ENCODE measurements around the gene RHO. TPM values are rescaled to one million over a fixed set of nuclear protein-coding genes. Genes with fewer than 3 reads are reported as not detected.
A peak's percentile ranks its signal among the peaks of the same experiment; 100 is the strongest.
"Not testable (repeated sequence)": the region's sequence is repeated elsewhere in the genome, so short reads cannot be mapped to it uniquely, and the experiment has no call there.

Gene RHO
- total RNA-seq, 2 donors from 2014 or later: not detected

DNA sequence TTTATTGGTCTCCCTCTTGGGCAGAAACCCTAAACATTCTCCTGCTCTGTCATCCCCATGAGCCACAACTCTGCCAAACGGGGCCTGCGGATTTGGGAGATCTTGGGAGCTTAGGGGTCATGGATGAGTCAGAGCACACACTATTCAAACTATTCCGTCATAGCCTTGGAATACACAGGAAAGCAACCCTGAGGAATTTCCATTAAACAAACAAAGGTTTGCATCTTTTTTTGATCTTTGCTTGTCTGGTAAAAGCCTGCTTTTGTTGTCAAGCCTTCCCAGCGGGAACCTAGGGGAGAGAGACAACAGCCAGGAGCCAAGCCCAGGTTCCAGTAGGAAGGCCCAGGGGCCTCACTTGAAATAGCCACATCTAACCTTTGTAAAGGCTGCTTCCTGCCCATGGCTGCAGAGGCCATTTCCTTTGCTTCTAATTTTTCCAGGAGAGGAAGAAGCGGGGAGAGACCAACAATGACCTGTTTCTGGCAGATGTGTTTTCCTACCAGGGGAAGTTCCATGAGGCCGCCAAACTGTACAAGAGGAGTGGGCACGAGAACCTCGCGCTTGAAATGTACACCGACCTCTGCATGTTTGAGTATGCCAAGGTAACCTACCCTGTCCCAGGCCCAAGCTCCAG, 33.3 kb upstream of the RHO start:
- DNase-seq (ENCODE audit: low spot score in 2 of 2); ATAC-seq; H3K9me3 Mint-ChIP-seq; H3K36me3 Mint-ChIP-seq; H3K27ac Mint-ChIP-seq: not testable (repeated sequence)

- not testable (repeated sequence) for DNase-seq (ENCODE audit: low spot score in 2 of 2); ATAC-seq; H3K36me3 Mint-ChIP-seq; H3K9me3 Mint-ChIP-seq
- peak overlapping the region in 1 of 2 donors; percentile 36 for H3K27ac Mint-ChIP-seq
Measured at GRCh38 chr3:129497876-129498275, 30.6 kb upstream of the RHO start.

DNA sequence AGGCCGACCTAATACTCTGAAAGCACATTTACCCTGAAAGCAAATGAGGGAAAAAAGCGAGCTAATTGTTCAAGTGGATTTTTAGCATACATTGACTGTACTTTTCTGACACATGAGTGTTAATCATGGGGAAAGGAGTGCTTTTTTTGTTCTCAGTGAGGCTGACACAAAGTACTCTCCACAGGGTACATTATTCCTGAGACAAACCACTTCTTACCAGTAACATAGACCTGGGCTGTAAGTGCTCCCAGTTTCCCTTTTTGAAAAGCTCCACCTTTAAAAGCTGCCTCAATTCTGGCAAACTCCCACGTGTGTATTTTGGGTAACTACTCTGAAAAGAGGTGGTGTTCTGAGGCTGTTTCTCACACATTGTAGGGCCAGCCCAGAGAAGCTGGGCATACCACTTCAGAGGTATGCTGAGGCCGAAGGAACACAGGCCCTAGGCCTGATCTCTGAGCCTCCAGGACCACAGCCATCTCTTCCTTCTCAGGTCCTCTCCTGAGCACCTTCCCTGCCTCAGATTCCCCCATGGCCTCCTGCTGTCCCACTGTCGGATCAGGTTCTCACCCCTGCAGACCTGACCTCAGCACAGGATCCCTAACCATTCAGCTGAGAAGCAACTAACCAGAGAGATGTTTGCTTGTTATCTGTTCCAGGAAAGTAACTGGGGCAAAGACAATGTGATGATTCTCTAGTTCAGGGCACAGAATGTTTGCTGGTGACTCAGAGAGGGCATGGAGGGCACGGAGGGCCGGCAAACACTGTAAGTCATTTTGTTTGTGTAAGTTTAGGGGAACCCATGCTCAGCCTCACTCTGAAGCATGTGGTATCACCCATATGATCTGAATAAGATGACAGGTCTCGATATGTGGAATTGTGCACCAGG, 29.6 kb upstream of the RHO start:
- not testable (repeated sequence) for H3K9me3 Mint-ChIP-seq; H3K27ac Mint-ChIP-seq; H3K36me3 Mint-ChIP-seq; ATAC-seq; DNase-seq (ENCODE audit: low spot score in 2 of 2)

DNA sequence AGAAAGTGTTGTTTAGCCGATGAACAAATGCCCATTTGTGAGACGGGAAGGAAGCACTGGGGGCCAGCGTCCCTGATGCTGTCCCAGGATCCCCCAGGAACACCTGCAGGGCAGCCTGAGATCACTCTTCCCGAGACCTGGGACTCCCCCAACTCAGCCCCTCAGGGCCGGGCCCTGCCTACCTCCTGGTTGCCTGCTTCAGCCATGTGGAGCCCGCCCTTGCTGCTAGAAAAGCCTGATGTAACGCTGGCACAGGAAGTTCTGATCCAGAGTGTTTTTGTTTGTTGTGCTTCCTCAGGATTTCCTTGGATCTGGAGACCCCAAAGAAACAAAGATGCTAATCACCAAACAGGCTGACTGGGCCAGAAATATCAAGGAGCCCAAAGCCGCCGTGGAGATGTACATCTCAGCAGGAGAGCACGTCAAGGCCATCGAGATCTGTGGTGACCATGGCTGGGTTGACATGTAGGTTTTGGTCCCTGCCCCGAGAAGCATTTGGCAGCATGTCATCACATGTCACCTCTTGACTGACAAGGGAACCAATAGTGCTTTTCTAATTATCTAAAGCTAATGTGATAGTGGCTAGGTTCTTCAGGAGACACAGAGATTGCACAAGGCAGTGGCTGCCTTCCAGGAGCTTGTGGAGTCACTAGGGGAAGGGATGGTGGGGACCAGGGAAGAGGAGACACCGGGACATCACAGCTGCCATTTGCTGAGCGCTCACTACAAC, 28.7 kb upstream of the RHO start:
- not testable (repeated sequence) for ATAC-seq; H3K27ac Mint-ChIP-seq; H3K36me3 Mint-ChIP-seq; DNase-seq (ENCODE audit: low spot score in 2 of 2); H3K9me3 Mint-ChIP-seq

DNA sequence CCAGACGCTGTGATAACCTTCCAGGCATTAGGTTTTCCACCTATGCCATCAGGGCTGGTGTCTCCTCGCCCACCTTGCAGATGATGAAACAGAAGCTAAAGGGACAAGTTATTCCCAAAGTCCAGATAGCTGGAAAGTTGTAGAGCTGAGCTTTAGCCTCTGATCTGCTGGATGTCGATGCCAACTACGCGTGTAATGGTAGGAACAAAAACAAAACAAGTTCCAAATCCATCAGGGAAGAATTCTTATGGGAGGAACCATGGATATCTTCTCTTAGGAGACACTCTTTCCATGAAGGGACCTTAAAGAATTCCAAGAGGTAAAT, 28.1 kb upstream of the RHO start:
- DNase-seq (ENCODE audit: low spot score in 2 of 2): no peak
- ATAC-seq: no peak
- Mint-ChIP-seq H3K36me3 (no peaks in the 10 kb centered on the region), H3K27ac (no peak overlapping the region), H3K9me3 (no peaks in the 10 kb centered on the region)

DNA sequence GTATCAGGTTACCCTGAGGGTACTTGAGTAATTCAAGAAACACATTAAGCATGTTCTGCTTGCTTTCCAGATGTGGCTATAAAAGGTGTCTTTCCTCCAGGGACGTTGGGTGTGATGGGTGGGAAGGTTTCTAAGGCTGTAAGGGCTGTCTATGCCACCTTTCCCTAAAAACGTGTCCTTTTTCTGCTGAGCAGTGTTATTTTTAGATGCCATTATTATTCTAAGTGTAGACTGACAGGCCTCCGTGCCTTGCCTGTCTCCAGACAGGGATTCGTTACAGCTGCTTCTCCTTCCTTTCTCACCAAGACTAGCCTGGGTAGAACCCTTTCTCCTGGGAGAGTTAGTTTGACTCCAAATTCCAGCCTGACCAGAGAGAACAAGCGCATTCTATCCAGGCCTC, 26.8 kb upstream of the RHO start:
- H3K9me3 Mint-ChIP-seq: no peaks in the 10 kb centered on the region
- no peak overlapping the region for H3K27ac Mint-ChIP-seq
- ATAC-seq: no peak
- no peaks in the 10 kb centered on the region for H3K36me3 Mint-ChIP-seq
- no peak for DNase-seq (ENCODE audit: low spot score in 2 of 2)

DNA sequence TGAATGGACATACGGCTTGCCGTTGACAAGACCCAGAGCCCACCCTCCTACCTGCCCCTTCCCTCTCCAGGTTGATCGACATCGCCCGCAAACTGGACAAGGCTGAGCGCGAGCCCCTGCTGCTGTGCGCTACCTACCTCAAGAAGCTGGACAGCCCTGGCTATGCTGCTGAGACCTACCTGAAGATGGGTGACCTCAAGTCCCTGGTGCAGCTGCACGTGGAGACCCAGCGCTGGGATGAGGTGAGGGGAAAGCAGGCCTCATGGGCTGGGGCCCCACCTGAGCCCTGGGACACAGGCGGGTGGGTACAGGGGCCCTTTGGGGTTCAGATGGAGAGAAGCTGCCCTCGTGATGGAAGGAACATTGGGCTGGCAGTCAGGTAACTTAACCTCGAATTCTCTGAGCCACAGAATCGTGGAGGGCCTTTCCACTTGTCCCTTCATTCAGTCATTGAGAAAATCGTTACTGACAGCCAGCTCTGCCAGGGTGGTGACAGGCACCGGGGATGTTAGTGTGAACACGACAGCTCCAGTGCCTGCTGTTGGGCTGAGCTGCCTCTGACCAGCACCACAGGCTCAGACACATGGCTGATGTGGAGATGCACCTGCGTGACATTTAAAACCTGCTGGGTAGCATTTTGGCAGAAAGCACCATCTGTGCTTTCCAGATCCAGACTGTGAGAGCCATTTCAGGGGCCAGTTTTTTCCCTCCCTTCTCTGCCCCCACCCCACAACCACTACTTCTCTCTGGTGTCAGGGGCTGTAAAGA, 25.6 kb upstream of the RHO start:
- H3K9me3 Mint-ChIP-seq: no peaks in the 10 kb centered on the region
- H3K36me3 Mint-ChIP-seq: no peaks in the 10 kb centered on the region
- DNase-seq (ENCODE audit: low spot score in 2 of 2) (no peak), ATAC-seq (no peak)
- no peak overlapping the region for H3K27ac Mint-ChIP-seq

- no peak for ATAC-seq
- Mint-ChIP-seq H3K9me3 (no peaks in the 10 kb centered on the region), H3K36me3 (no peaks in the 10 kb centered on the region), H3K27ac (no peak overlapping the region)
- no peak for DNase-seq (ENCODE audit: low spot score in 2 of 2)
Measured at GRCh38 chr3:129503471-129504291, 24.8 kb upstream of the RHO start.

DNA sequence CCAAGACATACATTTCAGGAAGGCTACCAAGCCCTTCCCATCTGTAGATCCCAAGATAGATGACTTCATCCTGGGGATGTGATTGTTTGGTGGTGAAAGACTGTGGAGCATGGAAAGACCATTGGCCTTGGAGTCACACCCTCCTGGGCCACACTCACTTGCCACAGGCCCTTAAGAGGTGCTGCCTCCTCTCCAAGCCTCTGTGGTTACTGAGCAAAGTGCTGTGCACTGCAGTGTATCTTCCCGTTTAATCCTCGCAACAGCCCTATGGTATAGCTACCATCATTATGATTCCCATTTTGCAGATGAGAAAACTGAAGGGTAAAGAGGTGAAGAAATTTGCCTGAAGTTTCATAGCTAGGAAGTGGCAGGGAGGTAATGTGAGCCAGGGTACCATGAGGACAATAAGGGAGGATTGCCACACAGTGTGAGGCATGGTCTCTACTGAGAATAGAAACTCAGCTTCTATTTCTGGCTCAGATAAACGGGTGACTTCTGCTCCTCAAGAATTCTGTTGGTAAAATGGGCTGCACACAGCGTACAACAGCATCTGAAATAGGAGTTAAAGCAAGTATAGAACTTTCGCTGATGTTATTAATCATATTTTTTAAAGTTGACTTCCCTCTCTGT, 23.9 kb upstream of the RHO start:
- no peaks in the 10 kb centered on the region for H3K36me3 Mint-ChIP-seq
- no peak for ATAC-seq
- no peak for DNase-seq (ENCODE audit: low spot score in 2 of 2)
- H3K9me3 Mint-ChIP-seq: no peaks in the 10 kb centered on the region
- H3K27ac Mint-ChIP-seq: peak overlapping the region in 1 of 2 donors; percentile 10

- no peak for ATAC-seq
- Mint-ChIP-seq H3K9me3 (no peaks in the 10 kb centered on the region), H3K36me3 (no peaks in the 10 kb centered on the region), H3K27ac (peak overlapping the region in 1 of 2 donors; percentile 10)
- DNase-seq (ENCODE audit: low spot score in 2 of 2): no peak
Measured at GRCh38 chr3:129505341-129505740, 23.1 kb upstream of the RHO start.

DNA sequence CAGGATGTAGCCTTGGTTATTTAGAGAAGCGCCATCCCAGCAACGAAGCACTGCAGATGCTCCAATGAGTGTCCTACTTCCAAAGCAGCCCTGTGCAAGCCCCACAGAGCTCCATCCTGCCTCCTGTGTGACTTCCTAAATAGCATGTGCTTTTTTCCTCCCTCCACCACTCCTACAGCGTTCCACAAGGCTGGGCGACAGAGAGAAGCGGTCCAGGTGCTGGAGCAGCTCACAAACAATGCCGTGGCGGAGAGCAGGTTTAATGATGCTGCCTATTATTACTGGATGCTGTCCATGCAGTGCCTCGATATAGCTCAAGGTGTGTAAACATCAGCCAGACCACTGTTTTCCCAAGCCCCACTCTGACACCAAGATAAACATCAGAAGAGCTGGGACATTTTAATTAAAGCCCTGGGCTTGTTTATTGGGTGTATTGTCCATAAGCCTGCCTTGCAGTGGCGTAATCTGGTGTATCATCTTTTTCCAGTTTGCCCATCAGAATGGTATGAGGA, 22.2 kb upstream of the RHO start:
- no peak for ATAC-seq
- no peaks in the 10 kb centered on the region for H3K9me3 Mint-ChIP-seq
- no peak overlapping the region for H3K27ac Mint-ChIP-seq
- DNase-seq (ENCODE audit: low spot score in 2 of 2): no peak
- H3K36me3 Mint-ChIP-seq: no peaks in the 10 kb centered on the region

GRCh38 chr3:129507181-129507831, 21.1 kb upstream of the RHO start:
- H3K36me3 Mint-ChIP-seq: no peaks in the 10 kb centered on the region
- ATAC-seq (no peak), DNase-seq (ENCODE audit: low spot score in 2 of 2) (no peak)
- no peaks in the 10 kb centered on the region for H3K9me3 Mint-ChIP-seq
- H3K27ac Mint-ChIP-seq: peak overlapping the region in 1 of 2 donors; percentile 70

- Mint-ChIP-seq H3K27ac (peak overlapping the region in 1 of 2 donors; percentile 38), H3K36me3 (no peaks in the 10 kb centered on the region), H3K9me3 (no peaks in the 10 kb centered on the region)
- no peak for ATAC-seq
- no peak for DNase-seq (ENCODE audit: low spot score in 2 of 2)
Measured at GRCh38 chr3:129512595-129512994, 15.8 kb upstream of the RHO start.

DNA sequence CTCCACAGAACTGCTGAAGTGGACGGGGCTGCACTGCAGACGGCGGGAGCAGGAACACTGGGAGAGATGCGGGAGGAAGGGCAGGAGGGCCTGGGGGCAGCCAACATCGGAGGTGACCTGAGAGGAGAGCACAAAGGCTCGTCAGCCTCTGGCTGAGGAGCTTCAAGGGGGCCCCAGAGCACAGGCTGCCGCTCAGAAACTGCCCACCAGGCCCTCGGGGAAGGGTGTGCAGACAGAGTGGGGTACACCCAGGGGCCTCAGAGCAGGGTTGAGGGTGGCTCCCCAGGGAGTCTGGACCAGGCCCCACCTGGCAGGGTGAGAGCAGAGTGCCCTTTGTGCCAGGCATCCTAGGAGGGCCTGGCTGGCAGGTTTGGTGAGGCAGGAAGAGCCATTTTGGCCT, 14.7 kb upstream of the RHO start:
- DNase-seq (ENCODE audit: low spot score in 2 of 2): no peak
- no peaks in the 10 kb centered on the region for H3K9me3 Mint-ChIP-seq
- no peak overlapping the region for H3K27ac Mint-ChIP-seq
- no peaks in the 10 kb centered on the region for H3K36me3 Mint-ChIP-seq
- ATAC-seq: no peak

- no peaks in the 10 kb centered on the region for H3K36me3 Mint-ChIP-seq
- H3K27ac Mint-ChIP-seq: no peak overlapping the region
- ATAC-seq (no peak), DNase-seq (ENCODE audit: low spot score in 2 of 2) (no peak)
- no peaks in the 10 kb centered on the region for H3K9me3 Mint-ChIP-seq
Measured at GRCh38 chr3:129514110-129514509, 14.3 kb upstream of the RHO start.

Measured in activated naive CD4-positive, alpha-beta T cell treated with anti-CD3 and anti-CD28 coated beads, Interleukin-2, amount 50 U/mL, for 72 hours (primary cell).